DMS79 treated with DMSO at 0.1 percent for 48 hours (cell line): Measurements from ENCODE around the gene UBTD2.
A peak's percentile ranks its signal among the peaks of the same experiment; 100 is the strongest.
"Not testable (repeated sequence)": the region's sequence is repeated elsewhere in the genome, so short reads cannot be mapped to it uniquely, and the experiment has no call there.

Source experiments
- DNase-seq: peaks from one replicate; lab custom pipeline; 2025; lab: John Stamatoyannopoulos, UW

UBTD2 gene, protein sequence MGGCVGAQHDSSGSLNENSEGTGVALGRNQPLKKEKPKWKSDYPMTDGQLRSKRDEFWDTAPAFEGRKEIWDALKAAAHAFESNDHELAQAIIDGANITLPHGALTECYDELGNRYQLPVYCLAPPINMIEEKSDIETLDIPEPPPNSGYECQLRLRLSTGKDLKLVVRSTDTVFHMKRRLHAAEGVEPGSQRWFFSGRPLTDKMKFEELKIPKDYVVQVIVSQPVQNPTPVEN

DNA sequence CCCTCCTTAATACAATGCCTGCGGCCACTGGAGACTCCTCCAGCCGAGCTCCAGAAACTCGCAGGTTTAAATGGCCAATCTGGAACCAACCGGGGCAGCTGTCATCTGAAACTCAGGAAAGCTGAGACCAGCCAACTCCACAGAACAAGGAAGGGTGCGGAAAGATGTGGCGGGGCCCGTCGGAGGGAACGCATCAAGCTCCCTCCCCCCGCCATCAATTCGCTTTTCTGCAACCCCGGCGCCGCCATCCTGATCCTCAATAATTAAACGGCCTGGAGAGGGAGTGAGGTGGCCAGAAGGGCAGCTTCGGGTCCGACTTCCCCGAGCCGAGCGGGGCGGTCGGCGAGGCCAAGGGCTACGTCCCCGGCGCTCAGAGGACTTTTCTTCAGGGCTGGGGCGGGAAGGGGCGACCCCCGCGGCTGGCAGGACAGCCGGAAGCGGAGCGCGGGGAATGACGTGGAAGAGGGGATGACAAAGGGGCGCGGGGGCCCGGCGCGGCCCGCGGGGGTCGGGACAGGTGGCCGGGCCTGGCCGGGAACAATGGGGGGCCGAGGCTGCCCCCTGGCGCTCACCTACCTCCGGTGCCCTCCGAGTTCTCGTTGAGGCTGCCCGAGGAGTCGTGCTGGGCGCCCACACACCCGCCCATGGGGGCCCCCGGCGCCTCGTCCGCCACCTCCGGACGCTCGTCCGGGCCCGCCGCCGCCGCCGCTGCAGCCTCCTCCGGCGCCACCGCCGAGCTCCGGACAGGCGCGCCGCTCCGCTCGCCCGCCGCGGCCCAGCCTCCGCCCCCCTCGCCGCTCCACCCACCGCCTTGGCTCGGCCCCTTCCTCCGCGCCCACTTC lies at the start of gene UBTD2:
Gene UBTD2, minus strand, starts transcription at position 745 of the 842 bp plus-strand sequence. Its CDS starts 99 bp downstream, at position 646.
- peak; percentile 30 for DNase-seq

DNA sequence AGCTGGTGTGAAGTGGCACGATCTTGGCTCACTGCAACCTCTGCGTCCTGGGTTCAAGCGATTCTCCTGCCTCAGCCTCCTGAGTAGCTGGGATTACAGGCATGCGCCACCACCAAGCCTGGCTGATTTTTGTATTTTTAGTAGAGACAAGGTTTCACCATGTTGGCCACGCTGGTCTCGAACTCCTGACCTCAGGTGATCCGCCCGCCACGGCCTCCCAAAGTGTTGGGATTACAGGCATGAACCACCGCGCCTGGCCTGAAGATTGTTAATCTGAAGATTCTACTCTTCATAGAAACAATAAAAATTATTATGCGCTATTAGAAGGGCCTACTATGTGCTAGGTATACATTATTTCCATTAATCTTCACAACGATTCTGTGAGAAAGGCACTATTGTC lies 43.3 kb upstream of the UBTD2 start:
- DNase-seq: not testable (repeated sequence)

DNA sequence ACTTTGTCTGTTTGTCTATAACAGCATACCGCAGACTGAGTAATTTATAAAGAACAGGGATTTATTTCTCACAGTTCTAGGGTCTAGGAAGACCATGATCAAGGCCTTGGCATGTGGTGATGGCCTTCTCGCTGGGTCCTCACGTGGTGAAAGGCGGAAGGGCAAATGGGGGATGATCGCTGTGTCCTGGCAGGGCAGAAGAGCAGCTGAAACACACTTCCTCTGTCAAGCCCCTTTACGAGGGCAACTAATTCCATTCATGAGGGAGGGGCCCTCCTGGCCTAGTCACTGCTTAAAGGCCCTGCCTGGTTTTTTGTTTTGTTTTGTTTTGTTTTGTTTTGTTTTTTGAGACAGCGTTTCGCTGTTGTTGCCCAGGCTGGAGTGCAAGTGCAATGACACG lies 41.9 kb upstream of the UBTD2 start:
- no peak for DNase-seq

DNA sequence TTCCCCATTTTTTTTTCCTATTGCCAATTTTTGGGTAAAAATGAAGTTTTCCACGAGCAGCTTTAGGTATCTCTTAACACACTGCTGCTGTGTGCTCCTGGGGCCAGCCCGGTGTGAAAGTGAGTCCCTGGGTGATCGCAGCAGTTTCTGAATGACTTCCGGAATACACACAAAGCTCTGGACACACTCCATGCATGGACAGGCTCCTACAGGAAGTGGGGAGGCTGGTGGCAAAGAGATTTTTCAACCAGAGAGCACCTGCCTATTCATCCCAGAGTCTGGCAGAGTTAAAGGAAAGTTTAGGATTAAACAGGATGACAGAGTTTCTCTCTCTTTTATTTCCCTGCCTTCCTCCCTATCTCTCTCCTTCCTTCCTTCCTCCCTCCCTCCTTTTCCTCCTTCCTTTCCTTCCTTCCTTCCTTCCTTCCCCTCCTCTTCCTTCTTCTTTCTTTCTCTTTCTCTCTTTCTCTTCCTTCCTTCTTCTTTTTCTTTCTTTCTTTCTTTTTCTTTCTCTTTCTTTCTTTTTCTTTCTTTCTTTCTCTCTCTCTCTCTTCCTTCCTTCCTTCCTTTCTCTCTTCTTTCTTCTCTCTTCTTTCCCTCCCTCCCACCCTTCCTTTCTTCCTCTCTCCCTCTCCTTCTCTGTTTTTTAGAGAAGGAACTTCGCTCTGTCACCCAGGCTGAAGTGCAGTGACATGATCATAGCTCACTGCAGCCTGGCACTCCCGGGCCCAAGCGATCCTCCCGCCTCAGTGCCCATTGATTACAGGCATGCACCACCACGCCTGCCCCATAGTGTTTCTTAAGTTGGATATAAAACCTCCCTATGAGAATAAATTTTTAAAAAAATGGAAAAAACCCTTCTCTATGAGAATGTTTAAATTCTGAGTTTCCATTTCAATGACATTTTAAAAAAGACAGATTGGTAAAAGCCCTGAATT lies 38.7 kb upstream of the UBTD2 start:
- no peak for DNase-seq

DNA sequence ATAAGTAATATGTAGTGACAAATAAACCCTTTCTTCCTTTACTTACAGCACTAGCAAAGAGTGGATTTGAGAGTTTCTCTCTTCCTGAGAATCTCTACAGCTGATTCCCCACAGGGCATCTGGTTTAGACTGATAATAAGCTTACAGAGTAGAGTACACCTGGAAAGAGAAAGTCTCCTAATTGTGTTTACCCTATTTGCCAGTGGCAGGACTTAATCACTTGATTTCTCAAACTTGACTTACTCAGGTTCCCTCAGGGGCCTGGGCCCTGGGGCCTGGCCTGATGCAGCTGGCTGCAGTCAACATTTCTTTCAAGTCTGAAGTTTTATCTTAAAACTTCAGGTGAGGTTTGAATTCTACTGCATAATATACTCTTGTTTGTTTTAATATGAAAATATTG lies 38.0 kb upstream of the UBTD2 start:
- DNase-seq: no peak

DNA sequence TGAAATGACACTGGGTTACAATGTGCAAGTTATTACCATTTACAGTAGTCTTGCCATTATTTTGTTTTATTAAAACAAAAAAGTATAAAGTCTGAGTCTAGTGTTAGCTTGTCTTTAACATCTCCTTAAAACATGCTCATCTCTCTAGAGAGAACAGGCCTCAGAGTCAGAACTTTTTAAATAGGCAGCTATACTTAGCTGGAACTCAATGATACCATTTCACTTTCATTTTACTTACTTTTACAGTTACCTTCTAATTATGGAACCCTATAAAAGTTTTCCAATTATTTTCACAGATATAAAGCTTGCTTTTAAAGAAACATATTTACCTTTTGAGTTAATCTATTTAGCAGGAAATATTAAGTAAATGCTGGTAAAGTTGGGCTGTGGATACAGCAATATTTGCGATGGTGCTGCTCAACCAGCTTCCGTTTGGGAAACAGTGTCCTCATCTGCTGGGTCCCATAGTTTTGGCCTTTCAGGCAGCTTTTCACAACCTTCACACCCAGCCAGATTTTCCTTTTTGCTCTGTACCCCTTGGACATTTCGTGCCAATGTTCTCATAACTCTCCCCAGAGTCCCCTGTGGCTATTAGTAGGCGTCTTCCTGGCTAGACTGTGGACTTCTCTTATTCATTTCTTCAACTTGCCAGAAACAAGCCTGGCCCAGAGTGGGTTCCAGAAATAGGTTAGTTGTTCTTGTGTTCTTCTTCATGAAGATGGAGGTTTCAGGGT lies 36.3 kb upstream of the UBTD2 start:
- no peak for DNase-seq

DNA sequence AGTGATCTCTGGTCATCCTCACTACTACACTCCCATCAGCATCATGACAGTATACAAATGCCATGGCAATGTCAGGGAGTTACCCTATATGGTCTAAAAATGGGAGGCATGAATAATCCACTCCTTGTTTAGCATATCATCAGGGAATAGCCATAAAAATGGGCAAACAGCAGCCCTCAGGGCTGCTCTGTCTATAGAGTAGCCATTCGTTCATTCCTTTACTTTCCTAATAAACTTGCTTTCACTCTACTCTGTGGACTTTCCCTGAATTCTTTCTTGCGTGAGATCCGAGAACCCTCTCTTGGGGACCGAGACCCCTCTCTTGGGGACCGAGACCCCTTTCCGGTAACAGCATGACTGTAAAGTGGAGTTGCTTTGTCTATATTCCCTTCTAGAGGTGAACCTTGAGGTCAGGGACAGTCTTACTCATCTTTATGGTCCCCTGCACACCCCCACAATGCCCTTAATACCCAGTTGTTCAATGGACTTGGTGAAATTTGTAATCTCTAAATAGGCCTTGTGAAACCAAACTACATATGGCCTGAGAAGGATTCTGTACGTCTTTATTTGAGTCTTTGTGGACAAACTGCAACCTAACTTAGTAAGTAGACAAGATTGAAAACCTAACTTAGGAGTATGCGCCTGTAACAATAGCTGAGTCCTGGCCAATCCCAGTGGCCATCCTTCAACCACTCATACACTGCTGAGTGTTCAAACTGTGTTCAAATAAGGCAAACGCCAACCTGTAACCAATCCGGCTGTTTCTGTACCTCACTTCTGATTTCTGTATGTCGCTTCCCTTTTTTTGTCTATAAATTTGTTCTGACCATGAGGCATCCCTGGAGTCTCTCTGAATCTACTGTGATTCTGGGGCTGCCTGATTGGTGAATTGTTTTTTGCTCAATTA lies 32.3 kb upstream of the UBTD2 start:
- no peak for DNase-seq

DNA sequence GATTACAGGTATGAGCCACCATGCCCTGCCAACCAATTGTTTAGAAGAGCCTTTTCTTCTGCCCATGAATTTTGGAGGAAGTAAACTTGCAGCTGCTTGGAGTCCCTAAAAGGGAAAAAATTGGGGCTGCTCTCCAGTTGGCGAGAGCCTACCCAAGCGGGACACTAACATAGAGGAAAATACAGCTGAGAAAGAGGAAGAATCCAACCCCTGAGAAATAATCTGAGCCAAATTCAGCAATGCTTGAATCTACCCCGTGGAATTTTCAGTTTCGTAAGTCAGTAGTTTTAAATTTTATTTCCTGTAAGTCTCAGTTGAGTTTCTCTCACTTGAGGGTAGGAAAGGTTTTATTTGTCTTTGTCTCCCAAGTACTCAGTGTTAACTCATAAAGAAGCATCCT lies 30.4 kb upstream of the UBTD2 start:
- no peak for DNase-seq

DNA sequence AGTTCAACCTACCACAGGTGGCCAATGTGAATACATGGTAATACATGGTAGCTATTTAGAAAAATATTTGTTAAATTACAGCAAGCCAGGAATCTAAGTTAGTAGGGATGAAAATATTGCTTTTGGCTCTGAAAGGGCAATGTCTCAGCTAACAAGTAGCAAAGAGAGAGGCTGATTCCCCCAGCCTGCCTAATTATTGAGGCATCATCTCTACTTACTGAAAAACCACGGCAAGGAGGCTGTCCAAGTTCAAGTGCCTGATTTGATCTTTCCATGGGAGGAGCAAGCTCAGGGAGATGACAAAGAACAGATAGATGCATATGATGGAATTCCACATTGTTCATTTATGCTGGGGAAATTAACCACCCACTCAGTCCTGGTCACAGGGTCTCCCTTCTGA lies 28.7 kb upstream of the UBTD2 start:
- DNase-seq: no peak

DNA sequence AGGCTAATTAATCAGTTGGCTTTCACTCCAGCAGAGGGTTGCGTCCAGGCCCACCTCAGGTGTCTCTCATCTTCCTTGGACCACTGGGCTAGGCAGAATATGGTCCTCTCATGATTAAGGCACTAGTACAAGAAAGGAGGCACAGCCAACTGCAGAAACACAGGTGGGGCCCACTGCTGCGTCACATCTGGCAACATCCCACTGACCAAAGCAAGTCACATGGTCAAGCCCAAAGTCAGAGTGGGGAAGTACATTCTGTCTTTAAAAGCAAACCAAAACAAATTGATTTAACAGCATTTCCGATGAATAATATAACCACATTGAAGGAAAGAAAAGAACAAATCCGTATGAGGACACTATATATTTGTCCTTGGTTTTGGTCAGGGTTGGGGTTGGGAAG lies 28.0 kb upstream of the UBTD2 start:
- DNase-seq: no peak

DNA sequence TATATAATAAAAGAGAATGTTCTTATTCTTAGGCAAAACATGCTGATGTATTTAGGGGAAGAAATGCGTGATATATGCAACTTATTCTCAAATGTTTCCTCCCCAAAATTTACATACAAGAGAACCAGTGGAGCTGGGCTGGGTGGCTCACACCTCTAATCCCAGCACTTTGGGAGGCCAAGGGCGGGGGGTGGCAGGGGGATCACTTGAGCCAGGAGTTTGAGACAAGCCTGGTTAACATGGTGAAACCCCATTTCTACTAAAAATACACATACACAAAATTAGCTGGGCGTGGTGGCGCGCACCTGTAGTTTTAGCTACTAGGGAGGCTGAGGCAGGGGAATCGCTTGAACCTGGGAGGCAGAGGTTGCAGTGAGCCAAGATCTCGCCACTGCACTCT lies 27.5 kb upstream of the UBTD2 start:
- DNase-seq: no peak

DNA sequence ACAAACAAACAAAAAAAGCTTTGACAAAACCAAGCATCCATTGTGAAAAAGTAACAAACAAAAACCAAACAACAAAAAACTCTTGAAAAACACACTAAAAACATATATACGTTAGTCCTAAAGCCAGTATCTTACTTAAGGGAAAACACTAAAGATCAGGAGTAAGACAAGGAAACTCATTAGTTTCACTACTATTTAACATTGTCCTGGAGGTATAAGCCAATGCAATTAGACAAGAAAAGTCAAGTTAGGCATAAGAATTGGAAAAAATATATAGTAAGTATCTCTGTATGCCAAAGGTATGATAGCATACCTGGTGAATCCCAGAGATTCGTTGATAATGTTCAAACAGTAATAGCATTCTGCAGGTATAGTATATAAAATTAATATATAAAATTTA lies 21.8 kb upstream of the UBTD2 start:
- DNase-seq: no peak

DNA sequence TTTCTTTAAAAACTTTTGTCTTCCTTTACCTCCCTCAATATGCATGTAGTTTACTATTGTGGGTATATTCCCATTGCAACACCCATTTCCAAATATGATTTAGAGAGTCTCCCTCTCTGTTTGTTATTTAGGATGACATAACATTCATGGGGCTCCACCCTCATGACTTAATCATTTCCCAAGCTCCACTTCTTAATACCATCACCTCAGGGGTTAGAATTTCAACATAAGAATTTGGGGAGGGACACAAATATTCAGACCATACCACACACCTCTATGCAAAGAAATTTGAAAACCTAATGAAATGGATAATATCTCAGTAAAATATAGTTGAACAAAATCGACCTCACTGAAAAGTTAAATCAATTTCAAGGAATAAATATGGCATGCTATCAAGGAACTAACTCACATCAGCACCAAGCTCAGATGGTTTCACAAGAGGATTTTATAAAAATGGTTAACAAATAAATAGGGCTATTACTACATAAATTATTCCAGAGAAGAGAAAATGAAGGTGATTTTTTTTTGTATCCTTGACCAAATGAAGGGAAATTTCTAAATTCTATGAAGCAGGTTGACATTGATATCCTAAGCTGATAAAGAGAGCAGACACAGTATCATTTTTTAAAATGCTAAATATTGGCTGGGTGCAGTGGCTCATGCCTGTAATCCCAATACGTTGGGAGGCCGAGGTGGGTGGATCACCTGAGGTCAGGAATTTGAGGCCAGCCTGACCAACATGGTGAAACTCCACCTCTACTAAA lies 20.2 kb upstream of the UBTD2 start:
- DNase-seq: no peak

DNA sequence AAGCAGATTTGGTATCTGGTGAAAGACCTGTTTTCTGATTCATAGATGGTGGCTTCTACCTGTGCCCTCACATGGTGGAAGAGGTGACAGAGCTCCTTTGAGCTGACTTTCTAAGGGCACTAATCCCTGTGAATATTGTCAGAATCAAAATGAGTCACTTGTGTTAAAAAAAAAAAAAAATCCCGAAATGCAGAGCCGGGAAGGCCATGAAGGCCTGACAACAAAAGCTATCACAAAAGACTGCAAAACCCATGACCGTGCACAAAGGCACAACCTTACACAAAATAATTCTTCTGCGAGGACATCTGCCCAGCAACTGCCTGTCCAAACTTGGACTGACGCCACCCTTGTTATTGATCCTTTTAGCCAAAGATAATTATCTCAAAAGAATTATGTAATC lies 19.6 kb upstream of the UBTD2 start:
- DNase-seq: no peak

DNA sequence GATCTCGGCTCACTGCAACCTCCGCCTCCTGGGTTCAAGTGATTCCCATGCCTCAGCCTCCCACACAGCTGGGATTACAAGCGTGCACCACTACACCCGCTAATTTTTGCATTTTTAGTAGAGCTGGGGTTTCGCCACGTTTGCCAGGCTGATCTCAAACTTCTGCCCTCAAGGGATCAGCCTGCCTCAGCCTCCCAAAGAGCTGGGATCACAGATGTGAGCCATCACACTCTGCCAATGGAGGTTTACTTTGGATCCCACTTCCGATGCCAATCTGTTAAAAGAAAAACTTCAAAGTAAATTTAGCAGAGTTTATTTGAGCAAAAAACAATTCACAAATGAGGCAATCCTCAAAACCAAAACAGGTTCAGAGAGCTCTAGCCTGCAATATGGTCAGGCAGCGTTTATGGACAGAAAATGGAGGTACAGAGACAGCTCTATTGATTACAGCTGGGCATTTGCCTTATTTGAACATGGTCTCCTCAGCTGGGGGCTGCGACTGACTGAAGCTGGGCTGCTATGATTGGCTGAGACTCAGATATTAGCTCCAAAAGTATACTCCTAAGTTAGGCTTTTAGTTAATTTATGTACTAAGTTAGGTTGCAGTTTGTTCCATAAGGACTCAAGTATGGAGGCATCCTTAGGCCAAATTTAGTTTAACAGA lies 18.6 kb upstream of the UBTD2 start:
- DNase-seq: no peak

DNA sequence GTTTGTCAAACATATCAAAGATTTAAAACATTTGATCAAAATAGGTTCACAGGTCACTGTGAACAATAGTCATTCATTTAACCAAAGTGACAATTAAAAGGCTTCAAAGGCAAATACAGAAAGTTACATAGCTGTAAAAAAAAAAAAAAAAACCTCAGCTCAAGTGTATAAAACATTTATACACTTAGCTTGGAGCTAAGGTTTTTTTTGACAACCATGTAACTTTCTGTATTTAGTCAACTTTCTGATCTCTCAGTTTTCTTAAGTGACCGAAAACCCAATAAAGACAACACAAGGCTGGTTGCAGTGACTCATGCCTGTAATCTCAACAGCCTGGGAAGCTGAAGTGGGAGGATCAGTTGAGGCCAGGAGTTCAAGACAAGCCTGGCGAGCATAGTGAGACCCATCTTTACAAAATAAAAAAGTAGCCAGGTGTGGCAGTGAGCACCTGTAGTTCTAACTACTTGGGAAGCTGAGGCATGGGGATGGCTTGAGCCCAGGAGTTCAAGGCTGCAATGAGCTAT lies 16.4 kb upstream of the UBTD2 start:
- no peak for DNase-seq

DNA sequence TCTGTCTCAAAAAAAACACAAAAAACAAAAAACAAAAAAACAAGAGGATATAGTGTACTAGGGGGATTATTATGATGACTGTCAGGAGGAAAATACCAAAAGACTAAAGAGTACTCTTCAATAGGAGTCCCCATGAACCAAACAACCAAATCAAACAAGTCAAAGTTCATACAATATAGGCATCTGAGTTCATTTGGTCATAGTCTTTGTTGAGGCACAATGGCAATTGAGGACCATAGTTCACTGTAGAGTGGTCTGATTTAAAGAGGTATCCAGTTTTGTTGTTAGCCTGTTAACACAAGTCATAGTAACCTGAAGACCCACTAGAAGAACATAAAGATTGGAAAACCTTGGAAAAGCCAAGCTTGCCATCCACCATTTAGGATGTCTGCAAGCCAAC lies 11.3 kb upstream of the UBTD2 start:
- no peak for DNase-seq

DNA sequence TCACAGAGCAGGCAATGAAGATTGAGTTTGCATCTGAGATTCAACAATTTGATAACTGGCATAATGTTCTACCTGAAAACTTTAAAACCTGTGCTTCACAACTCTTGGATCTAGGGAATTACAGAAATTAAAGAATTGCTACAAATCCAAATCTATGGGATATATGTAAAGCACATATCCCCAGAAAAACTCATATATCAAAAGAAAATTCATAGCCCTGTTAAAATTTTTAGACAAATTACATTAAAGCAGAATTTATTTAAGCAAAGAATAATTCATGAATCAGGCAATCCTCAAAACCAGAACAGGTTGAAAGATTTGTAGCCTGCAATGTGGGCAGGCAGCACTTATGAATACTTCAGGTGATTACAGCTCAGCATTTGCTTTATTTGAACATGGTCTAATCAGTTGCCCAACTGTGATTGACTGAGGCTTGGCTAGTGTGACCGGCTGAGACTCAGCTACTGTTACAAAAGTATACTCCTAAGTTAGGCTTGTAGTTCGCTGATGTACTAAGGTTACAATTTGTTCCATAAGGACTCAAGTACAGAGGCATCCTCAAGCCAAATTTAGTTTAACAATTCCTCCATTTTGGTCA lies 10.3 kb upstream of the UBTD2 start:
- no peak for DNase-seq
